H1 (cell line): ENCODE results near the gene CDC42EP1. TPM values are rescaled to one million over a fixed set of nuclear protein-coding genes. Genes with fewer than 3 reads are reported as not detected.

Experiments used
- CTCF ChIA-PET: fragments of 300-600 bp; sonication (Branson Sonifier 250); formaldehyde crosslinking; loops from one replicate; lab custom pipeline; 2021; ENCODE audit not compliant: partially characterized antibody; lab: Charles Lee
- POLR2A ChIA-PET: fragments of 300-600 bp; sonication (Branson Sonifier 250); formaldehyde crosslinking; loops from one replicate; lab custom pipeline; 2021; ENCODE audit warnings: inconsistent platforms; ENCODE audit not compliant: partially characterized antibody; lab: Charles Lee
- DNase-seq, 2 experiments: peaks; one replicate each; pipeline versions ENCODE4 v3.0.0 to v3.0.0-alpha.2; 2010 to 2022; ENCODE audit warnings: low spot score in 2 of 2, low read depth in 1 of 2, mixed read lengths in 1 of 2
- FAIRE-seq: peaks from 2 replicates; lab custom pipeline; 2011; peaks lifted over from hg19 to GRCh38; lab: Jason Lieb, UNC
- H2AFZ ChIP-seq: 2 replicates; pipeline ENCODE4 v1.8.1; 2012; ENCODE audit warnings: low read length, inconsistent platforms
- H2AK5ac ChIP-seq: 2 replicates; pipeline ENCODE4 v1.6.1; 2013; ENCODE audit warnings: low read depth, low read length
- H2BK120ac ChIP-seq: replicated peaks from 2 replicates; pipeline ENCODE3; 2013; ENCODE audit warnings: low read depth, low read length, inconsistent platforms
- H2BK12ac ChIP-seq: 2 replicates; pipeline ENCODE4 v1.6.1; 2013; ENCODE audit warnings: low read depth, low read length
- H2BK15ac ChIP-seq: 2 replicates; pipeline ENCODE4 v1.6.1; 2013; ENCODE audit warnings: low read length
- H2BK20ac ChIP-seq: 2 replicates; pipeline ENCODE4 v1.6.1; 2013; ENCODE audit warnings: low read length
- H2BK5ac ChIP-seq: 2 replicates; pipeline ENCODE4 v1.6.1; 2013; ENCODE audit warnings: low read depth, low read length
- H3K14ac ChIP-seq: 2 replicates; pipeline ENCODE4 v1.6.1; 2013; ENCODE audit warnings: inconsistent platforms; ENCODE audit not compliant: insufficient read length
- H3K18ac ChIP-seq: 2 replicates; pipeline ENCODE4 v1.6.1; 2013; ENCODE audit warnings: low read length; ENCODE audit errors: extremely low read depth
- H3K23ac ChIP-seq: 2 replicates; pipeline ENCODE4 v1.6.1; 2013; ENCODE audit warnings: inconsistent platforms; ENCODE audit not compliant: insufficient read length
- H3K23me2 ChIP-seq: 2 replicates; pipeline ENCODE4 v1.6.1; 2013; ENCODE audit warnings: low read depth, low read length
- H3K27ac ChIP-seq: 2 replicates; pipeline ENCODE4 v1.6.1; 2011; ENCODE audit warnings: low read depth, low read length, inconsistent platforms
- H3K27me3 ChIP-seq, 4 experiments: replicated peaks in 1 of 4; 1 replicate in 1 of 4; 2 replicates in 3 of 4; pipeline versions ENCODE4 v1.6.1 to v1.8.1; 2011 to 2013; ENCODE audit warnings: low read length in 3 of 4, mild to moderate bottlenecking in 3 of 4, inconsistent platforms in 2 of 4, mixed read lengths in 2 of 4, moderate library complexity in 1 of 4; ENCODE audit not compliant: control insufficient read depth in 3 of 4, insufficient read depth in 3 of 4; ENCODE audit errors: extremely low read depth in 1 of 4
- H3K36me3 ChIP-seq, 4 experiments: 2 replicates each; pipeline versions ENCODE4 v1.6.1 to v1.8.1; 2011 to 2013; ENCODE audit warnings: mild to moderate bottlenecking in 4 of 4, low read length in 3 of 4, moderate library complexity in 2 of 4, control low read depth in 1 of 4, inconsistent platforms in 1 of 4; ENCODE audit not compliant: insufficient read depth in 4 of 4, control insufficient read depth in 2 of 4
- H3K4ac ChIP-seq: replicated peaks from 2 replicates; pipeline ENCODE3; 2013; ENCODE audit warnings: low read length, low read depth, mixed read lengths, inconsistent platforms; ENCODE audit not compliant: insufficient read length
- H3K4me1 ChIP-seq, 4 experiments: replicated peaks in 1 of 4; 1 replicate in 1 of 4; 2 replicates in 3 of 4; pipeline versions ENCODE4 v1.6.1 to v1.8.1; 2011 to 2013; ENCODE audit warnings: low read length in 3 of 4, inconsistent platforms in 2 of 4, mixed read lengths in 1 of 4; ENCODE audit not compliant: insufficient read depth in 4 of 4, control insufficient read depth in 3 of 4
- H3K4me2 ChIP-seq, 2 experiments: 2 replicates each; pipeline versions ENCODE4 v1.6.1 to v1.8.1; 2011 to 2013; ENCODE audit warnings: low read depth in 2 of 2, low read length in 2 of 2, control low read depth in 1 of 2, inconsistent platforms in 1 of 2, mild to moderate bottlenecking in 1 of 2; ENCODE audit not compliant: insufficient read depth in 1 of 2
- H3K4me3 ChIP-seq, 4 experiments: fragments of 200-600, 300-600 bp in 1 of 4; sonication (generic), shearing (Covaris generic), sonication (Bioruptor Twin) in 1 of 4; 2 replicates each; pipeline versions ENCODE4 v1.5.1 to v1.8.1; 2011 to 2016; ENCODE audit warnings: low read length in 4 of 4, low read depth in 3 of 4, control low read depth in 2 of 4, inconsistent platforms in 2 of 4, mild to moderate bottlenecking in 2 of 4, mixed read lengths in 1 of 4, moderate library complexity in 1 of 4; ENCODE audit not compliant: insufficient read depth in 2 of 4; ENCODE audit errors: extremely low read depth in 1 of 4
- H3K56ac ChIP-seq: replicated peaks from 2 replicates; pipeline ENCODE3; 2013; ENCODE audit warnings: low read depth, mild to moderate bottlenecking, mixed read lengths, low read length, inconsistent platforms; ENCODE audit not compliant: insufficient read length
- H3K79me1 ChIP-seq: 2 replicates; pipeline ENCODE4 v1.6.1; 2013; ENCODE audit warnings: low read depth, low read length, control low read depth
- H3K79me2 ChIP-seq, 2 experiments: 2 replicates each; pipeline versions ENCODE4 v1.6.1 to v1.8.1; 2012 to 2013; ENCODE audit warnings: low read length in 2 of 2, mild to moderate bottlenecking in 2 of 2, inconsistent platforms in 1 of 2; ENCODE audit not compliant: insufficient read depth in 2 of 2, control insufficient read depth in 1 of 2
- H3K9ac ChIP-seq, 4 experiments: replicated peaks in 1 of 4; 1 replicate in 1 of 4; 2 replicates in 3 of 4; pipeline versions ENCODE4 v1.6.1 to v1.8.1; 2011 to 2013; ENCODE audit warnings: low read depth in 3 of 4, low read length in 3 of 4, control low read depth in 2 of 4, mild to moderate bottlenecking in 2 of 4, moderate library complexity in 2 of 4, inconsistent platforms in 1 of 4; ENCODE audit errors: extremely low read depth in 1 of 4
- H3K9me3 ChIP-seq, 2 experiments: 2 replicates each; pipeline versions ENCODE4 v1.6.1 to v1.8.1; 2012 to 2013; ENCODE audit warnings: mild to moderate bottlenecking in 2 of 2, moderate library complexity in 2 of 2, control low read depth in 1 of 2, inconsistent platforms in 1 of 2, low read depth in 1 of 2, low read length in 1 of 2, mixed read lengths in 1 of 2; ENCODE audit not compliant: insufficient read depth in 2 of 2
- H4K20me1 ChIP-seq, 2 experiments: replicated peaks in 1 of 2; 2 replicates each; pipeline versions ENCODE3 to v1.8.1; 2011 to 2013; ENCODE audit warnings: inconsistent platforms in 2 of 2, low read length in 2 of 2, mild to moderate bottlenecking in 1 of 2; ENCODE audit not compliant: insufficient read depth in 2 of 2, control insufficient read depth in 1 of 2
- H4K5ac ChIP-seq: 2 replicates; pipeline ENCODE4 v1.6.1; 2013; ENCODE audit warnings: low read length, low read depth, mixed read lengths, inconsistent platforms; ENCODE audit not compliant: insufficient read length
- H4K8ac ChIP-seq: 2 replicates; pipeline ENCODE4 v1.8.0; 2013; ENCODE audit warnings: mild to moderate bottlenecking, moderate library complexity, low read length, inconsistent platforms; ENCODE audit not compliant: insufficient read depth; ENCODE audit errors: extremely low read depth
- H4K91ac ChIP-seq: replicated peaks from 2 replicates; pipeline ENCODE3; 2013; ENCODE audit warnings: low read length, mixed read lengths, inconsistent platforms; ENCODE audit not compliant: insufficient read length
- CTCF ChIP-seq, 3 experiments: IDR thresholded peaks; 1 replicate in 2 of 3; 2 replicates in 1 of 3; pipeline versions ENCODE4 v1.5.1 to v1.6.1; 2011; ENCODE audit warnings: low read length in 3 of 3, mild to moderate bottlenecking in 3 of 3, inconsistent platforms in 2 of 3, low read depth in 1 of 3, moderate library complexity in 1 of 3; ENCODE audit not compliant: insufficient read depth in 1 of 3; ENCODE audit errors: control extremely low read depth in 1 of 3
- KDM1A ChIP-seq: fragments of 200-600, 300-600 bp; sonication (generic); IDR thresholded peaks from 2 replicates; pipeline ENCODE4 v1.7.1; 2016; ENCODE audit warnings: mild to moderate bottlenecking, low read length, borderline replicate concordance
- RFX5 ChIP-seq: IDR thresholded peaks from 2 replicates; pipeline ENCODE4 v1.6.1; 2011; ENCODE audit warnings: low read depth, low read length, improper control_type of control experiment, borderline replicate concordance
- SP1 ChIP-seq: IDR thresholded peaks from 2 replicates; pipeline ENCODE4 v1.6.1; 2011; ENCODE audit warnings: low read depth, low read length
- SP2 ChIP-seq: IDR thresholded peaks from 2 replicates; pipeline ENCODE4 v1.6.1; 2012; ENCODE audit warnings: mild to moderate bottlenecking, low read length, inconsistent platforms
- whole genome bisulfite sequencing, 2 experiments: shearing (Covaris generic) in 1 of 2; methylation state at CpG; one replicate each; pipeline versions ENCODE4 v1.1.6 to v1.1.7; 2013 to 2015; ENCODE audit warnings: low lambda C conversion rate in 2 of 2, mixed read lengths in 2 of 2, inconsistent platforms in 1 of 2, low coverage in 1 of 2, missing lambda C conversion rate in 1 of 2; ENCODE audit not compliant: insufficient replicate concordance in 2 of 2, insufficient coverage in 1 of 2, insufficient read length in 1 of 2; ENCODE audit errors: extremely low coverage in 1 of 2, missing lambda C conversion rate in 1 of 2; 5-methylcytosine and 5-hydroxymethylcytosine counted together
- polyA plus RNA-seq, 7 experiments: library from polyadenylated mRNA; depleted of rRNA in 3 of 7; stranded (reverse) in 5 of 7; unstranded in 2 of 7; fragments of >200 nt in 5 of 7; fragments of 200-250 nt in 2 of 7; gene quantifications; 1 replicate in 5 of 7; 2 replicates in 1 of 7; 4 replicates in 1 of 7; pipeline versions ENCODE4 v1.2.1 to v1.2.3, GENCODE V29; 2011 to 2013; ENCODE audit warnings: missing spikeins in 2 of 7, mixed read lengths in 2 of 7
- total RNA-seq: library from RNA; stranded (reverse); fragmentation: NEBNext Ultra II Directional; extraction: Animal tissue kit (Norgen Biotek cat#: 25700); gene quantifications from 2 replicates; pipeline ENCODE4 v1.2.1, GENCODE V29; 2021

The CDC42EP1 gene
- total and polyA plus RNA-seq, 2 of the 8 experiments (the other 6 are each of a cell fraction or from before 2014, with no cell fraction given): 8.3 to 11.2 TPM

GRCh38 chr22:37520776-37521191, 39.5 kb upstream of the CDC42EP1 start:
- Histone ChIP-seq H2AK5ac (0 out of 2 replicates have a peak overlapping the region, but pooled peaks have one; percentile 40), H3K27me3 (peaks cover 7 to 25% (median 16%) of the 10 kb centered on the region in 4 experiments; a peak in 6 of 7 replicates), H3K18ac (no peak overlapping the region), H2BK120ac (no peak overlapping the region), H3K14ac (no peak overlapping the region), H3K27ac (no peak overlapping the region), H4K91ac (no peak overlapping the region), H3K56ac (no peak overlapping the region), H3K4me3 (no peak overlapping the region), H3K79me2 (no peaks in the 10 kb centered on the region), H3K4ac (no peak overlapping the region), H4K5ac (no peak overlapping the region), H2BK20ac (no peak overlapping the region), H3K4me2 (no peak overlapping the region; a peak in 1 of 4 replicates), H3K9ac (no peak overlapping the region), H2BK5ac (no peak overlapping the region), H3K23ac (no peak overlapping the region), H3K9me3 (no peaks in the 10 kb centered on the region), H3K36me3 (no peaks in the 10 kb centered on the region), H2BK15ac (0 out of 2 replicates have a peak overlapping the region, but pooled peaks have one; percentile 29), H2AFZ (no peak overlapping the region), H3K23me2 (peaks cover 10% of the 10 kb centered on the region; the same call in 1 of the 2 replicates), H3K79me1 (no peaks in the 10 kb centered on the region), H3K4me1 (peaks cover 0 to 7% (median 4%) of the 10 kb centered on the region in 4 experiments; a peak in 3 of 7 replicates), H4K20me1 (peaks cover 0 to 1% of the 10 kb centered on the region in 2 experiments), H4K8ac (no peak overlapping the region), H2BK12ac (no peak overlapping the region)
- FAIRE-seq (no peak), DNase-seq (no peak)
- POLR2A ChIA-PET: interaction anchor here (0.9 kb wide), 1 partner anchor 41 kb away, joined by 3 read pairs; no protein-coding TSS in a partner anchor
- CTCF ChIA-PET: interaction anchor here (0.6 to 2.4 kb wide), 8 partner anchors 12 to 97 kb away, joined by 3 to 8 read pairs (median 5); no protein-coding TSS in a partner anchor
- WGBS, 2 experiments: 83% methylated on average over 10 of the region's 10 CpGs; no CpG with 5 or more reads in 1 of the 2 experiments
- TF ChIP-seq CTCF (IDR thresholded peaks at IDR 0.05; ENCODE audit: control extremely low read depth in 1 of 3, insufficient read depth in 1 of 3, low read depth in 1 of 3, low read length in 3 of 3) (no peak), SP1 (no peak), RFX5 (no peak), KDM1A (0 out of 2 replicates have a peak, but pooled peaks have one; percentile 37), SP2 (no peak)
